GM12878 (cell line): Measurements from ENCODE around the gene ZBTB21. TPM values are rescaled to one million over a fixed set of nuclear protein-coding genes. Genes with fewer than 3 reads are reported as not detected.

Source experiments
- ATAC-seq: fragments of 200-7000 bp; cut with Tn5 transposase; 3 replicates; pipeline ENCODE4 v1.9.1; 2020; ENCODE audit warnings: mild to moderate bottlenecking, moderate library complexity
- BruUV-seq: library from RNA; stranded (reverse); fragments of 400-500 nt; replicated peaks from 2 replicates; lab custom pipeline; 2021; lab: Mats Ljungman, UMichigan
- CTCF ChIA-PET: fragments of 300-600 bp; sonication (Branson Sonifier 250); formaldehyde crosslinking; extraction: SDS; loops from one replicate; lab custom pipeline; 2021; ENCODE audit warnings: inconsistent platforms; lab: Yijun Ruan, JAX
- POLR2A ChIA-PET: fragments of 350-600 bp; formaldehyde crosslinking; extraction: SDS; loops from one replicate; lab custom pipeline; 2021; ENCODE audit warnings: inconsistent platforms; lab: Charles Lee
- RAD21 ChIA-PET: fragments of 300-600 bp; sonication (Branson Sonifier 250); formaldehyde crosslinking; loops from one replicate; lab custom pipeline; 2023; ENCODE audit warnings: antibody characterized with exemption; ENCODE audit not compliant: unreplicated experiment; lab: Charles Lee
- SMC1A ChIA-PET: fragments of 300-600 bp; sonication (Branson Sonifier 250); formaldehyde crosslinking; loops from one replicate; lab custom pipeline; 2023; ENCODE audit not compliant: unreplicated experiment, uncharacterized antibody; lab: Charles Lee
- DNase-seq: peaks from one replicate; pipeline ENCODE4 v3.0.0-alpha.2; 2011; ENCODE audit warnings: low read depth, low spot score
- FAIRE-seq: peaks from 3 replicates; lab custom pipeline; 2011; peaks lifted over from hg19 to GRCh38; lab: Jason Lieb, UNC
- H2AFZ ChIP-seq: 2 replicates; pipeline ENCODE4 v1.6.0; 2011; ENCODE audit warnings: low read depth, low read length, control low read depth; ENCODE audit not compliant: control insufficient read depth
- H3K27ac ChIP-seq: 2 replicates; pipeline ENCODE4 v1.5.1; 2011; ENCODE audit warnings: control low read depth; ENCODE audit not compliant: control insufficient read depth, insufficient read depth
- H3K27me3 ChIP-seq, 2 experiments: replicated peaks in 1 of 2; 2 replicates each; pipeline versions ENCODE4 v1.6.0 to v1.6.1; 2011; ENCODE audit warnings: low read length in 1 of 2; ENCODE audit not compliant: control insufficient read depth in 2 of 2, insufficient read depth in 2 of 2
- H3K36me3 ChIP-seq, 2 experiments: 2 replicates each; pipeline ENCODE4 v1.5.1; 2011; ENCODE audit warnings: low read length in 1 of 2; ENCODE audit not compliant: control insufficient read depth in 2 of 2, insufficient read depth in 2 of 2
- H3K4me1 ChIP-seq: 2 replicates; pipeline ENCODE4 v1.6.1; 2011; ENCODE audit warnings: mild to moderate bottlenecking, low read length, moderate library complexity, mixed read lengths; ENCODE audit not compliant: control insufficient read depth, insufficient read depth
- H3K4me2 ChIP-seq: 2 replicates; pipeline ENCODE4 v1.6.0; 2011; ENCODE audit warnings: control low read depth; ENCODE audit not compliant: control insufficient read depth, insufficient read depth
- H3K4me3 ChIP-seq: fragments of 200-600 bp; sonication (generic); 2 replicates; pipeline ENCODE4 v1.5.1; 2016
- H3K79me2 ChIP-seq: 2 replicates; pipeline ENCODE4 v1.6.0; 2011; ENCODE audit warnings: low read length; ENCODE audit not compliant: control insufficient read depth, insufficient read depth
- H3K9ac ChIP-seq: 2 replicates; pipeline ENCODE4 v1.8.0; 2011; ENCODE audit warnings: low read length, control low read depth, mixed read lengths; ENCODE audit not compliant: control insufficient read depth, insufficient read depth
- H3K9me3 ChIP-seq: replicated peaks from 3 replicates; pipeline ENCODE4 v1.5.1; 2011; ENCODE audit warnings: mild to moderate bottlenecking, low read length; ENCODE audit not compliant: control insufficient read depth, insufficient read depth
- H4K20me1 ChIP-seq: 2 replicates; pipeline ENCODE4 v1.6.0; 2011; ENCODE audit not compliant: control insufficient read depth, insufficient read depth
- BCL11A ChIP-seq: IDR thresholded peaks from 2 replicates; pipeline ENCODE4 v1.6.1; 2011; ENCODE audit warnings: low read depth, low read length
- CBX5 ChIP-seq: sonication (generic); IDR thresholded peaks from 2 replicates; pipeline ENCODE4 v1.6.1; 2016; ENCODE audit warnings: low read depth, moderate library complexity, mild to moderate bottlenecking, inconsistent platforms
- E2F4 ChIP-seq: IDR thresholded peaks from 2 replicates; pipeline ENCODE4 v1.6.1; 2012; ENCODE audit warnings: low read depth, low read length, improper control_type of control experiment
- EED ChIP-seq: sonication (generic); IDR thresholded peaks from 2 replicates; pipeline ENCODE4 v1.6.1; 2016; ENCODE audit warnings: antibody characterized with exemption, low read depth
- ESRRA ChIP-seq: IDR thresholded peaks from 2 replicates; pipeline ENCODE4 v1.6.1; 2012; ENCODE audit warnings: mild to moderate bottlenecking, low read length, improper control_type of control experiment
- FOS ChIP-seq: IDR thresholded peaks from 3 replicates; pipeline ENCODE4 v1.6.1; 2011; ENCODE audit warnings: borderline replicate concordance; ENCODE audit not compliant: insufficient read length; ENCODE audit errors: extremely low read depth
- LARP7 ChIP-seq: fragments of 450-650 bp; IDR thresholded peaks from 2 replicates; pipeline ENCODE4 v1.6.1; 2017; ENCODE audit warnings: mild to moderate bottlenecking
- NFXL1 ChIP-seq: fragments of 450-650 bp; IDR thresholded peaks from 2 replicates; pipeline ENCODE4 v1.6.1; 2017; ENCODE audit warnings: antibody characterized with exemption, mild to moderate bottlenecking, borderline replicate concordance
- NR2F1 ChIP-seq: fragments of 450-650 bp; conservative IDR thresholded peaks from 2 replicates; pipeline ENCODE4 v1.6.1; 2017; ENCODE audit warnings: mild to moderate bottlenecking
- POLR2AphosphoS5 ChIP-seq: IDR thresholded peaks from 2 replicates; pipeline ENCODE4 v1.6.1; 2011; ENCODE audit warnings: mild to moderate bottlenecking, low read length, inconsistent platforms
- RAD51 ChIP-seq: fragments of 450-650 bp; IDR thresholded peaks from 2 replicates; pipeline ENCODE4 v1.6.1; 2016; ENCODE audit warnings: moderate library complexity, mild to moderate bottlenecking, inconsistent platforms
- RELA ChIP-seq: fragments of 450-650 bp; IDR thresholded peaks from 2 replicates; pipeline ENCODE4 v1.8.0; 2014; ENCODE audit warnings: borderline replicate concordance; ENCODE audit not compliant: partially characterized antibody
- SMARCA5 ChIP-seq: fragments of 450-650 bp; IDR thresholded peaks from 2 replicates; pipeline ENCODE4 v1.6.1; 2017; ENCODE audit warnings: mild to moderate bottlenecking
- TBL1XR1 ChIP-seq: IDR thresholded peaks from 2 replicates; pipeline ENCODE4 v1.6.1; 2012; ENCODE audit warnings: low read depth, low read length, improper control_type of control experiment
- YY1 ChIP-seq: IDR thresholded peaks from 2 replicates; pipeline ENCODE4 v1.6.1; 2011; ENCODE audit warnings: low read depth, mild to moderate bottlenecking, low read length
- ZBED1 ChIP-seq: IDR thresholded peaks from 2 replicates; pipeline ENCODE4 v1.6.1; 2016; ENCODE audit warnings: borderline replicate concordance
- WGBS: methylation state at CpG from one replicate; pipeline ENCODE4 v1.1.6; 2016; ENCODE audit warnings: low lambda C conversion rate; ENCODE audit not compliant: insufficient replicate concordance, insufficient coverage; ENCODE audit errors: missing lambda C conversion rate; 5-methylcytosine and 5-hydroxymethylcytosine counted together
- in situ Hi-C: fragments of 300-500 bp; cut with MboI; formaldehyde crosslinking; loops from 9 replicates; pipeline ENCODE4 v1.14.3; 2018; ENCODE audit warnings: mixed read lengths
- intact Hi-C: fragments of 100-400 bp; cut with micrococcal nuclease; formaldehyde crosslinking; loops from one replicate; pipeline ENCODE4 v1.14.2; 2022; ENCODE audit not compliant: unreplicated experiment
- polyA plus RNA-seq, 11 experiments: library from polyadenylated mRNA; depleted of rRNA in 4 of 11; unstranded in 6 of 11; stranded (reverse) in 5 of 11; fragments of >200 nt; fragmentation: Nextera tagmentation in 4 of 11; fragmentation: Illumina TruSeq in 1 of 11; extraction: Ambion mirVana in 4 of 11; extraction: Trizol in 1 of 11; gene quantifications; 1 replicate in 1 of 11; 2 replicates in 10 of 11; pipeline versions ENCODE4 v1.2.1 to v1.2.3, GENCODE V29; 2011 to 2016; ENCODE audit warnings: inconsistent platforms in 2 of 11, missing spikeins in 2 of 11, low read depth in 1 of 11
- total RNA-seq, 4 experiments: library from RNA; depleted of rRNA in 3 of 4; stranded (reverse); fragments of >200 nt in 3 of 4; fragmentation: Illumina TruSeq in 1 of 4; extraction: Trizol in 1 of 4; gene quantifications; 2 replicates each; pipeline versions ENCODE4 v1.2.1 to v1.2.3, GENCODE V29; 2013 to 2021
- TF ChIP-seq, protein P1 (sequence below): fragments of 450-650 bp; IDR thresholded peaks from 2 replicates; pipeline ENCODE4 v1.6.1; 2017; ENCODE audit warnings: borderline replicate concordance
- TF ChIP-seq, protein P2 (sequence below): fragments of 450-650 bp; IDR thresholded peaks from 2 replicates; pipeline ENCODE4 v1.6.1; 2016; ENCODE audit warnings: mild to moderate bottlenecking

ZBTB21 gene
- total and polyA plus RNA-seq, 10 of the 15 experiments (the other 5 are each of a cell fraction or from before 2014, with no cell fraction given): 1.8 to 21.6 (median 10.6) TPM

GRCh38 chr21:42009018-42009830, 936 bp downstream of the ZBTB21 start:
- Histone ChIP-seq H3K9ac (peak overlapping the region; percentile 95), H2AFZ (peak overlapping the region; percentile 55), H3K36me3 (peaks cover 0 to 3% of the 10 kb centered on the region in 2 experiments; a peak in 1 of 4 replicates), H3K4me3 (peak overlapping the region; percentile 81), H4K20me1 (no peaks in the 10 kb centered on the region), H3K9me3 (no peaks in the 10 kb centered on the region; the same call in 2 of the 3 replicates), H3K4me2 (peak overlapping the region; percentile 85), H3K4me1 (peaks cover 5% of the 10 kb centered on the region), H3K79me2 (peaks cover 51% of the 10 kb centered on the region), H3K27ac (peak overlapping the region; percentile 96), H3K27me3 (no peaks in the 10 kb centered on the region)
- under 1% methylated on average over 70 of the region's 86 CpGs for WGBS
- DNase-seq (no peak), ATAC-seq (peak; percentile 53), FAIRE-seq (no peak)
- intact Hi-C loops: loop anchor here (5.0 to 10.0 kb wide), 2 partner anchors 132 to 644 kb away; partner anchors contain the start of genes MX2 and PRDM15
- RAD21 ChIA-PET: interaction anchor here (1.0 to 2.9 kb wide), 7 partner anchors 8 to 146 kb away, joined by 3 to 14 read pairs (median 4); no protein-coding TSS in a partner anchor
- POLR2A ChIA-PET: interaction anchor here (0.5 to 2.1 kb wide), 7 partner anchors 55 to 241 kb away, joined by 3 to 13 read pairs (median 3); no protein-coding TSS in a partner anchor
- in situ Hi-C loops: no loop called here
- SMC1A ChIA-PET: interaction anchor here (0.8 to 1.9 kb wide), 6 partner anchors 57 to 129 kb away, joined by 3 to 7 read pairs (median 3); no protein-coding TSS in a partner anchor
- CTCF ChIA-PET: interaction anchor here (0.7 to 3.6 kb wide), 5 partner anchors 23 to 142 kb away, joined by 3 to 22 read pairs (median 3); no protein-coding TSS in a partner anchor
- no TSS peak for BruUV-seq
- TF ChIP-seq POLR2AphosphoS5 (peak; percentile 36), NR2F1 (peak; percentile 23; the same call in 1 of the 2 replicates), LARP7 (peak; percentile 38), TBL1XR1 (no peak), YY1 (no peak), NFXL1 (0 out of 2 replicates have a peak, but pooled peaks have one; percentile 43), CBX5 (no peak), EED (peak; percentile 82), ZBED1 (0 out of 2 replicates have a peak, but pooled peaks have one; percentile 12), E2F4 (no peak), FOS (no peak), SMARCA5 (no peak), ESRRA (no peak), BCL11A (peak; percentile 56; the same call in 1 of the 2 replicates), RAD51 (no peak), RELA (no peak)
- TF ChIP-seq, protein P1, sequence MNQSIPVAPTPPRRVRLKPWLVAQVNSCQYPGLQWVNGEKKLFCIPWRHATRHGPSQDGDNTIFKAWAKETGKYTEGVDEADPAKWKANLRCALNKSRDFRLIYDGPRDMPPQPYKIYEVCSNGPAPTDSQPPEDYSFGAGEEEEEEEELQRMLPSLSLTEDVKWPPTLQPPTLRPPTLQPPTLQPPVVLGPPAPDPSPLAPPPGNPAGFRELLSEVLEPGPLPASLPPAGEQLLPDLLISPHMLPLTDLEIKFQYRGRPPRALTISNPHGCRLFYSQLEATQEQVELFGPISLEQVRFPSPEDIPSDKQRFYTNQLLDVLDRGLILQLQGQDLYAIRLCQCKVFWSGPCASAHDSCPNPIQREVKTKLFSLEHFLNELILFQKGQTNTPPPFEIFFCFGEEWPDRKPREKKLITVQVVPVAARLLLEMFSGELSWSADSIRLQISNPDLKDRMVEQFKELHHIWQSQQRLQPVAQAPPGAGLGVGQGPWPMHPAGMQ: 0 out of 2 replicates have a peak, but pooled peaks have one; percentile 45
- TF ChIP-seq, protein P2, sequence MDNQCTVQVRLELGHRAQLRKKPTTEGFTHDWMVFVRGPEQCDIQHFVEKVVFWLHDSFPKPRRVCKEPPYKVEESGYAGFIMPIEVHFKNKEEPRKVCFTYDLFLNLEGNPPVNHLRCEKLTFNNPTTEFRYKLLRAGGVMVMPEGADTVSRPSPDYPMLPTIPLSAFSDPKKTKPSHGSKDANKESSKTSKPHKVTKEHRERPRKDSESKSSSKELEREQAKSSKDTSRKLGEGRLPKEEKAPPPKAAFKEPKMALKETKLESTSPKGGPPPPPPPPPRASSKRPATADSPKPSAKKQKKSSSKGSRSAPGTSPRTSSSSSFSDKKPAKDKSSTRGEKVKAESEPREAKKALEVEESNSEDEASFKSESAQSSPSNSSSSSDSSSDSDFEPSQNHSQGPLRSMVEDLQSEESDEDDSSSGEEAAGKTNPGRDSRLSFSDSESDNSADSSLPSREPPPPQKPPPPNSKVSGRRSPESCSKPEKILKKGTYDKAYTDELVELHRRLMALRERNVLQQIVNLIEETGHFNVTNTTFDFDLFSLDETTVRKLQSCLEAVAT: peak; percentile 62; the same call in 1 of the 2 replicates
